ENCODE data around the gene FKBP8. TPM values are rescaled to one million over a fixed set of nuclear protein-coding genes. Genes with fewer than 3 reads are reported as not detected.

Gene FKBP8
- total and polyA plus RNA-seq, 8 donors, result 87.8 to 819 (median 223) TPM

GRCh38 chr19:18590273-18591272 lies 47.2 kb upstream of the FKBP8 start:
- DNase-seq, result peak in 1 of 2 donors; percentile 92
- peak overlapping the region in 4 of 5 donors; percentile 84 to 92 (median 90) for H3K27ac ChIP-seq
- peaks cover 0 to 11% (median 6%) of the 10 kb centered on the region in 3 donors for H3K27me3 ChIP-seq
- H3K4me3 ChIP-seq, result peak overlapping the region in 1 of 4 donors; percentile 93
- 78 to 89% (median 84%) methylated on average over 37 to 40 of the region's 40 CpGs for WGBS, 5 donors
- peaks cover 8 to 20% (median 16%) of the 10 kb centered on the region in 4 donors for H3K36me3 ChIP-seq
- intact Hi-C loops (cut with DNase I; ENCODE audit: low total_unique reads), result loop anchor here (5.0 kb wide), 1 partner anchor 257 kb away; no protein-coding TSS in a partner anchor
- H3K9me3 ChIP-seq, result no peaks in the 10 kb centered on the region
- TF ChIP-seq POLR2A (IDR thresholded peaks at IDR 0.05) (no peak), CTCF (IDR thresholded peaks at IDR 0.05) (no peak), POLR2AphosphoS5 (IDR thresholded peaks at IDR 0.05) (no peak), EP300 (IDR thresholded peaks at IDR 0.05) (no peak)
- H3K4me1 ChIP-seq, result peaks cover 27 to 53% (median 46%) of the 10 kb centered on the region in 4 donors

- H3K27ac ChIP-seq, result peak overlapping the region; percentile 73 to 92 (median 90)
- no peaks in the 10 kb centered on the region for H3K9me3 ChIP-seq
- H3K27me3 ChIP-seq, result peaks cover 0 to 1% (median 0%) of the 10 kb centered on the region in 3 donors
- 11 to 33% (median 16%) methylated on average over 20 to 52 of the region's 52 CpGs for WGBS, 5 donors
- peaks cover 8 to 20% (median 16%) of the 10 kb centered on the region in 4 donors for H3K36me3 ChIP-seq
- intact Hi-C loops (cut with DNase I; ENCODE audit: low total_unique reads), result loop anchor here (5.0 kb wide), 1 partner anchor 258 kb away; no protein-coding TSS in a partner anchor
- peak; percentile 74 to 92 for DNase-seq
- no peak for TF ChIP-seq POLR2A (IDR thresholded peaks at IDR 0.05)
- TF ChIP-seq CTCF (IDR thresholded peaks at IDR 0.05), result peak in 2 of 7 experiments; percentile 23 to 28
- peak in 1 of 3 donors; percentile 32 for TF ChIP-seq POLR2AphosphoS5 (IDR thresholded peaks at IDR 0.05)
- TF ChIP-seq EP300 (IDR thresholded peaks at IDR 0.05), result no peak
- H3K4me1 ChIP-seq, result peaks cover 20 to 45% (median 38%) of the 10 kb centered on the region in 4 donors
- H3K4me3 ChIP-seq, result peak overlapping the region; percentile 73 to 93 (median 90)
Measured at GRCh38 chr19:18589380-18590272, 46.3 kb upstream of the FKBP8 start.

GRCh38 chr19:18588611-18589379 lies 45.4 kb upstream of the FKBP8 start, which contains the start of gene REX1BD:
Gene REX1BD, plus strand, starts transcription at chr19:18588798. Its CDS starts 4 bp downstream, at chr19:18588802.
- H3K9me3 ChIP-seq, result no peaks in the 10 kb centered on the region
- DNase-seq, result peak; percentile 80 to 95
- intact Hi-C loops (cut with DNase I; ENCODE audit: low total_unique reads), result no loop called here
- peaks cover 12 to 37% (median 30%) of the 10 kb centered on the region in 4 donors for H3K4me1 ChIP-seq
- H3K36me3 ChIP-seq, result peaks cover 8 to 20% (median 16%) of the 10 kb centered on the region in 4 donors
- TF ChIP-seq POLR2A (IDR thresholded peaks at IDR 0.05), result no peak
- no peak for TF ChIP-seq EP300 (IDR thresholded peaks at IDR 0.05)
- TF ChIP-seq POLR2AphosphoS5 (IDR thresholded peaks at IDR 0.05), result peak; percentile 43 to 68 (median 63)
- TF ChIP-seq CTCF (IDR thresholded peaks at IDR 0.05), result peak in 5 of 7 experiments; percentile 70 to 93 (median 76)
- WGBS, 5 donors, result 0 to 1% (median 0%) methylated on average over 7 to 72 of the region's 72 CpGs
- peak within 1 kb of the TSS; percentile 73 to 93 (median 90) for H3K4me3 ChIP-seq
- peak within 1 kb of the TSS; percentile 73 to 92 (median 90) for H3K27ac ChIP-seq
- no peaks in the 10 kb centered on the region for H3K27me3 ChIP-seq
